Measurements from ENCODE around the gene ORC6.
"Not testable (repeated sequence)": the region's sequence is repeated elsewhere in the genome, so short reads cannot be mapped to it uniquely, and the experiment has no call there.

ORC6 gene, protein sequence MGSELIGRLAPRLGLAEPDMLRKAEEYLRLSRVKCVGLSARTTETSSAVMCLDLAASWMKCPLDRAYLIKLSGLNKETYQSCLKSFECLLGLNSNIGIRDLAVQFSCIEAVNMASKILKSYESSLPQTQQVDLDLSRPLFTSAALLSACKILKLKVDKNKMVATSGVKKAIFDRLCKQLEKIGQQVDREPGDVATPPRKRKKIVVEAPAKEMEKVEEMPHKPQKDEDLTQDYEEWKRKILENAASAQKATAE

DNA sequence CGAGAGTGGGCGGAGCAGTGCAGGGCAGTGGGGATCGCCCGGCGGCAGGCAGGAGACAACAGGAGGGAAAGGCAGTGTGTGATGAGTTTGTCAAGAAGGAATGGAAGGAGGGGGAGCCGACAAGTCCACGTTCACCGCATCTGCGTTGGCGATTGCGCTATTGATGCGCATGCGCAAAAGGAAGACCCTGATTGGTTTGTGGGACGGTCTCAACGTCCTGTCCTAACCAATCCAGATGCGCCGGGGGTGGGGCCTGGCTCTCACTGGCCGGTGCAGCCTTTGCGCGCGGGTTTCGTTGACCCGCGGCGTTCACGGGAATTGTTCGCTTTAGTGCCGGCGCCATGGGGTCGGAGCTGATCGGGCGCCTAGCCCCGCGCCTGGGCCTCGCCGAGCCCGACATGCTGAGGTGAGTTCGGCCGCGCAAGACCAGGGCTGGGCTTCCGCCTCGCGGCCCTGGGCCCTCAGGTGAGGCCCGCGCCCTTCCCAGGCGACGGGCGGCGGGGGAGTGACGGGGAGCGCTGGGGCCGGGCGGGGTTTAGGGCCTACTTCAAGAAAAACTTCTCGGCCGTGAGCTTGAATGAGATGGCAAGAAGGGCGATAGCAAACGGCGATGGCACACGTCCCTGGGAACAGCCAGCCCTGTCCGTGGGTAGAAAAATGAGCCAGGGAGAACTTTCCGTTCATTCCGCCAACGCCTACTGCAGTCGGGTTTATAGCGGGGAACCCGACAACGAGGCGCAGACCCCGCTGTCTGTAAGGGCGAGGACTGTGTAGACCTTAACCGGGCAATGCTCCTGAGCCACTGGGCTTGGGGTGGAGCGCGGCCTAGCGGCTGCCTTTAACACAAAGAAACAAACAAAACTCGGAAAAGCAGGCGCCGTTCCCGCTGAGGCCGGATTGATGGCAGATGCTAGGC lies at the start of gene ORC6:
TSS of gene ORC6 (plus strand) at position 295 of the 916 bp plus-strand sequence. CDS start at position 342, 47 bp downstream.
- DNase-seq, result peak; percentile 97

DNA sequence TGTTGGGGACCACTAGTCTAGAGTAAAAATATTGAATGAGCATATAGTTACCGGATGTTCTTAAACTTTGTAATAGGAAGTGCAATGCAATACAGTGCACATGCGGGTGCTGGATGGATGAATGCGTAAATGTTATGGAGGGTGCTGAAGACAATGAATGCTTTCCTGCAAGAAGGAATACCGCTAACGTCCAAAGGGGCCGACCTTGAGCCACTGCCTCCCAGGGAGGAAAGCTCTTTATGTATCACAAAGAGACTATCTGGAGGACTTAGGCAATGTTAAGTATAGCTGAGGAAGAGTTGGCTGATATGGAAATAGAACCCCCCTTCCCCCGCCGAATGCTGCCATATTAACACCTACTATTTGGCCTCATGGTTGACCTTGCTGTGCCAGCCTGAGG lies 40.8 kb upstream of the ORC6 start:
- DNase-seq, result no peak

DNA sequence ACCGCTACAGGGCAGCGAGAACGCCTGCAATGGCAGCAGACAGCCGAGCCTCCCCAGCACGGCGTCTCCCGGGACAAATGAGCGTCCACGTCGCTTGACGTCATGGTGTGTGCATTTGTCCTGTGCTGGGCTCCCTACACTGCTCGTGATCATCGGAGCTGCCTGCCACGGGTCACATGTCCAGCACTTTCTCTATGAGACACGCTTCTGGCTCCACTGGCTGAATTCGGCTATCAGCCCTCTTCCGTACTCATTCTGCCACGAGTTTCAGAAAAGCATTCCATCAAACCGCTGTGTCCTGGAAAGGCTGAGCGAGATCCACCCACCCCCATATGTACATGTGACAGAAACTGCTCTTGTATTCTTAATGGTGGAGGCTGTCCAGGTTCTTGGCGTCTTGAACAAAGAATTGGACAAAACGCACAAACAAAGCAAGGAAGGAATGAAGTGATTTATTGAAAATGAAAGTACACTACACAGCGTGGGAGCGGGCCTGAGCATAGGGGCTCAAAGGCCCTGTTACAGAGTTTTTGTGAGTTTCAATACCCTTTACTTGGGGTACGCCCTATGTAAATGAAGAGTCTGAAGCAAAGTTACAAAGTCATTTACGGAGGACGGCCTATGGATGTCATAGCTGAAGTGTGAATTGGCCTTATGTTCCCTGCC lies 39.7 kb upstream of the ORC6 start:
- no peak for DNase-seq

DNA sequence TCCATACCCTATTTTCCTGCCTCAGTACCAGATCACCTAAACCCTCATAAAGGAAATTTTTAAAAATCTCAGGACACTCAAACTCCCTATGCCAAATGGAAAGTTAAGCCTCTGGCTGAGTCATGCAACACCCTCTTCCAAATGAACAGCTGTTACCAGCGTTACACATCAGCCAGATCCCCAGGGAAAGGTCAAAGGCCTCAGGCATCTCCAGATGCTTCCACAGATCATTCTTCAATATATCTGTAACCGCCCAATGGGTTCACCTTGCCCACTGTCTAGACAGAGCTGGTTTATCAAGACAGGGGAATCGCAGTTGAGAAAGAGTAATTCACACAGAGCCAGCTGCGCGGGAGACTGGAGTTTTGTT lies 39.2 kb upstream of the ORC6 start:
- DNase-seq, result peak; percentile 33

DNA sequence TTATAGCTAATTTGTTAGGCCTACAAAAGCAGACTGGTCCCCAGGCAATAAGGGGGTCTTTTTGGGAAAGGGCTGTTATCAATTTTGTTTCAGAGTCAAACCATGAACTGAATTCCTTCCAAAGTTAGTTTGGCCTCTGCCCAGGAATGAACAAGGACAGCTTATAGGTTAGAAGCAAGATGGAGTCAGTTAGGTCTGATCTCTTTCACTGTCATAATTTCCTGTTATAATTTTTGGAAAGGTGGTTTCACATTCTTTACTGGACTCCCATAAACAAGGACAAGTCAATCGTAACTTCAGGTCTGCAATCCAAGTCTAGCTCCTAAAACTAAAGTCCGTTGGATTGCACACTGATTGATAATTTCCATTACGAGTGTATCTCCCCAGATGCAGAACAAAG lies 38.2 kb upstream of the ORC6 start:
- DNase-seq, result no peak

DNA sequence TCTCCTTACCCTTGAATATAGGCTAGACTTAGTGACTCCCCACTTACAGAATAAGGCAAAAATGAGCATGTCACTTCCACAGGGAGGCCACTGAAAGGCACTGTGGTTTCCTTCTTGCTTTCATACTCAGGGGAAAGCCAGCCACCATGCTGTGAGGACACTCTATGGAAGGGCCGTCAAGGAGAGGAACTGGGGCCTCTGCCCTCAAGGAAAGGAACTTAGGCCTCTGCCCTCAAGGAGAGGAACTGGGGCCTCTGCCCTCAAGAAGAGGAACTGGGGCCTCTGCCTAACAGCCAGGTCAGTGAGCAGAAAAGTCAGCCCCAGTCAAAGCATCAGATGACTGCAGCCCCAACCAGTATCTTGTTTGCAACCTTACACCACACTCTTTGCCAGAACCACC lies 30.5 kb upstream of the ORC6 start:
- no peak for DNase-seq

DNA sequence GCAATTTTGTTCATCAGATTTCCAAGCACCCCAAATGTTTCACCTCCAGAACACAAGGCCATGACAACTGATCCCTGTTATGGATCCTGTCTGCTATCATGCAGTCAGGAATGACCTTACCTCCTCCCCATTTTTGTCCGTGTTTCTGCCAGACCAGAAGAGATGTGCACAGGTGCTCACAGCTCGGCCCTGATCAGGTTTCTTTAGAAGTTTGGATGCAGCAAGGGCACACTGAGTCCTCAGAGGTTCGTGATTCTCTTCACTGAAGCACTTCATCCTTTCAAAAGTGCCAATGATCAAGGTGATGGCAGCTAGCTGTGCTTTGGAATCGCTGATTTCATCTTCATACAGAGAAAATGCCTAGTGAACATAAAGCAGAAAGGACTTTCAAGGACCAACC lies 27.3 kb upstream of the ORC6 start:
- no peak for DNase-seq

DNA sequence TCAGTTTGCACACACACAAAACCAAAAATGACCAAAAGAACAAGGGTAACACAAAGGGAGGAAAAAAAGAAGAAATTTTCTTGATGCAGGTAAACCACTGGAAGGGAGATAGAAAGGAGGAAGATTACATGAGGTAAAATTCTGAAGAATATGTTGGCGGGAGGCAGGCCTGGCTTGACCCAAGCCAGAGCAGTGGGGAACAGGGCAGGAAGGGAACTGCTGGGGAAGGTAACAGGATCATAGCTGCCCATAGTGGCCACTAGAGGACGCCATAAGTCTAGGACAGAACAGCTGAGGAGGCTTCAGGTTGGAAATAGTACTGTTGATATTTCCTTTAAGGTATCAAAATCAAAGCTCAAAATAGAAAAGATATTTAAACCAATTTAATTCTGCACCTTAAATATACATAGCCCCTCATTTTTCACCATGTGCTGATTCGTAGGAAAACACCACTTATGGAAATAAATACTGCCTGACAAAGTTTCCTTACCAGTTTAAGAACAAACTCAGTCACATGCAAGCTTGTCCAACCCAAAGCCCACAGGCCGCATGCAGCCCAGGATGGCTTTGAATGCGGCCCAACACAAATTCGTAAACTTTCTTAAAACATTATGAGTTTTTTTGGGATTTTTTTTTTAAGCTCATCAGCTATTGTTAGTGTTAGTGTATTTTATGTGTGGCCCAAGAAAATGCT lies 16.0 kb upstream of the ORC6 start:
- peak; percentile 63 for DNase-seq

DNA sequence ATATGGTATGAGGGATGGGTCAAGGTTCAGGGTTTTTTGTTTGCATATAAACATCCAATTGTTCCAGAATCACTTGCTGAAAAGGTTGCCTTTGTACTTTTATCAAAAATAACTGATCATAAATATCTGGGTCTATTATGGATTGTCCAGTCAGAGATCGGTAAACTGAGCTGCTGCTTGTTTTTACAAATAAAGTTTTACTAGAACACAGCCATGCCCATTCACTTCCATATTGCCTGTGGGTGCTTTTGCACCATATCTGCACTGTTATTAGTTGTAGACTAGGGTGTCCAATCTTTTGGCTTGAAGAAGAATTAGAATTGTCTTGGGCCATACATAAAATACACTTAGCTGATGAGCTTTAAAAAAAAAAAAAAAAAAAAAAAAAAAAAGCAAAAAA lies 11.5 kb upstream of the ORC6 start:
- not testable (repeated sequence) for DNase-seq

DNA sequence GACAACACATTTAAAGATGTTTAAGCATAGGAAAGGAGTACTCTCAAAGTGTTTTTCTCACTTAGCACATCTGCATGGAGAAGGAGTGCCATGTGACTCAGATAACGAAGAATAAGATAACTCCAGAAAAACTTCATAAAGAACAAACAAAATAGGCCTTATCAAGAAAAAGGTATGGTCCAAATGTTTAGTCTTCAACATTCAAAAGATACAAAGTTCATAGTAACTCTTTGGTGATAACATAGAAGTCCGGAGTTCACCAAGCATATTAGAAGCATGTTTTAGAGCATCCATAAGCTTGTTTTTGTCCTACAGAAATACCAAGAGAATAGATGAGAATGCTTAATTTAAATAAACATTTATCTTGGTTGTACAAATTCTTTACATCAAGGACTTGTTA lies 7.6 kb upstream of the ORC6 start:
- DNase-seq, result not testable (repeated sequence)

DNA sequence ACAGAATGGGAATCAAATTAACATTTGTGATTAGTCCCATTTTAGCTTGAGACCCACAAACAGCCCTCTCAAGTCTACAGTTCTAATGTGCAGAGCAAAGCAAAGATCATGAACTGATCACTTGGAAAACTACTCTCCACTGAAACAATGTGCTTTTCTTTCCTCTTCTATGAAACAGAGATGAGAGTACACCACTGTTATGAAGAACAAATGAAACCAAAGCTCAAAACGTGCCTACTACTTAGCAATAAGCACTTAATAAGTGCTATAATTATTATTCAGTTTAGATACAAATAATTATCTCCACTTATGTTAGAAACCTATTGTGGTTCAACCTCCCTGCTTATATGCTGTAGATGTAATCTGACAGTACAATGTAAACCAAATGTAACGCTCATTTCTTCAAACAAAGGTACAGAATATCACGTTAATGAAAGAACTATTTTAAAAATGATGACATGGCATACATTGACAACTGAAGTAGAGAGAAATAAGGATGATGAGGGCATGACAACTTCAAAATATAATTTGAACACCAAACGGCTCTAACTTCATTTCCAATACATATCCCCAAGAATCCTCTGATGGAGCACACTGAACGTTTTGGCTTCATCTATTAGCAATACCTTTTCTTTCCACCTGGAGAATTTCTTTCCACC lies 2.5 kb upstream of the ORC6 start:
- DNase-seq, result no peak

DNA sequence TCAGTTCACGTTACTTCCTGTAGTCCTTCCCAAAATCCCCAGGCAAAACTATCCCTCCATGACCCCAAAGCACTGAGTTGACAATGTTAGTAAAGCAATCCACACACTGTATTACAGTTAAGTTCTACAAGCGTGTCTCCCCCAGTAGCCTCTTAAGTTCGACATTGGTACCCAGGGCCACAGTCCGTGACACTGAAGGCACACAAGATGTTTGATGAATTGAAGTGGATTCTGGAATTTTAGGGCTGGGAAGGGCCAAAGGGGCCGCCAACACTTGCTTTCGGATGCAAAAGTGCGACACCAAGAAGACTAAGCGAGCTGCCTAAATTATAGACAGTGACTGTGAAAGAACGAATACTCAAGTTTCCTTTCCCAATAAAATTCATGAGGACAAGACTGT lies 2.0 kb upstream of the ORC6 start:
- DNase-seq, result peak; percentile 3

DNA sequence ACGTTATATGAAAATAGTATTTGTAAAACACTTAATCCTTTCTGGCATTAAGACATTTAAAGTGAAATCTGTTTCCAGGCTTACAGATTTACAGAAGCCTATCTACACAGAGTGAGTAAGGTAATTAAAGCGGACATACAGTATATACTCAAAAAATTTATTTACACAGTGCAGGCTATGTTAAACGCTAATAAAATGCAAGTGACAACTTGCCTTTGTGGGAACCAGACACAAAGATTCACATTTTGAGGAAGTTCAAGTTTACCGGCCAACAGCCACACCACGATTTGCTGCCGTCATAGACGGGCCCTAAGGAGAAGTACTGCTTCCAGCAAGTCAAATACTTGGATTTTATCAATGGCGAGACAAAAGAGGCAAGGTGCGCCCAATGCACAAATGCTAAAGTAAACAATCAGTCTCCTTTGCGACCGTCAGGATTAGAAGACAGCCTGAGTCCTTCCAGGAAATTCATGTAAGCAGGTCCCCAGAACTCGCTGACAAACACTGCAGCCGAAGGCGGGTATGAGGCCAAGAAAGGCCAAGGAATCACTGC lies 1.3 kb upstream of the ORC6 start:
- no peak for DNase-seq

DNA sequence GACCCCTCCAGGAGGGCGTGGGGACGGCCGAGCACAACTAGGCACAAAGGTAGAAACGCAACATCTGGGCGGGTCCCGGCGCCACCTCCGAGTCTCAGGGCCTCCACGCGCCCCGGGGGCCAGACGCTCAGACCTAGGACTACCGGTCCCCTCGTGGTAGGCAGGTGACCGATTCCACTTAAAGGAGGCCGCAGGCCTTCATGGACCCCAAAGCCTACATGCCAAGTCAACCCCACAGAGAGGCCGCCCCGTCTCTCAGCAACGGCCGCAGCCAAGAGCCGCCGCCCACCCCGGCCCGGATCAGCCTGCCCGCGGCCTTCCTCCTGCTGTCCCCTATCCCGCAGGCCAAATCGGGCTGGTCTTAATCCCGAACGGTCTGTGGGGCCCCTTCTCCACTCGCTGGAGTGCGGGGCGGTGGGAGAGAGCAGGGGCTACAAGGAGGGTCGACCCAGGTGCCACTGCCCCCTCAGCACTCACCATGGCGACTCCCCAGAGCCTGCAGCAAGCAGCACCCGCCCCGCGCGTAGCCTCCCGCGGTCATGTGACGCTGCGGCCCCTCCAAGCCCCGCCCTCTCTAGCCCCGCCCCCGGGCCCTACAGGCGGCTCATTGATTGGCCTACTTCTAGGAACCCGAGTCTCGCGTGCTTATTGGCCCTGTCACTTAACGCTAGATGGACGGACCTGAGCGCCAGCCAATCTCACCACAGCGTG lies 650 bp upstream of the ORC6 start, which contains the start of gene VPS35:
TSS of gene VPS35 (minus strand) at position 525 of the 711 bp plus-strand sequence. CDS start at position 480, 45 bp downstream.
- peak; percentile 99 for DNase-seq

DNA sequence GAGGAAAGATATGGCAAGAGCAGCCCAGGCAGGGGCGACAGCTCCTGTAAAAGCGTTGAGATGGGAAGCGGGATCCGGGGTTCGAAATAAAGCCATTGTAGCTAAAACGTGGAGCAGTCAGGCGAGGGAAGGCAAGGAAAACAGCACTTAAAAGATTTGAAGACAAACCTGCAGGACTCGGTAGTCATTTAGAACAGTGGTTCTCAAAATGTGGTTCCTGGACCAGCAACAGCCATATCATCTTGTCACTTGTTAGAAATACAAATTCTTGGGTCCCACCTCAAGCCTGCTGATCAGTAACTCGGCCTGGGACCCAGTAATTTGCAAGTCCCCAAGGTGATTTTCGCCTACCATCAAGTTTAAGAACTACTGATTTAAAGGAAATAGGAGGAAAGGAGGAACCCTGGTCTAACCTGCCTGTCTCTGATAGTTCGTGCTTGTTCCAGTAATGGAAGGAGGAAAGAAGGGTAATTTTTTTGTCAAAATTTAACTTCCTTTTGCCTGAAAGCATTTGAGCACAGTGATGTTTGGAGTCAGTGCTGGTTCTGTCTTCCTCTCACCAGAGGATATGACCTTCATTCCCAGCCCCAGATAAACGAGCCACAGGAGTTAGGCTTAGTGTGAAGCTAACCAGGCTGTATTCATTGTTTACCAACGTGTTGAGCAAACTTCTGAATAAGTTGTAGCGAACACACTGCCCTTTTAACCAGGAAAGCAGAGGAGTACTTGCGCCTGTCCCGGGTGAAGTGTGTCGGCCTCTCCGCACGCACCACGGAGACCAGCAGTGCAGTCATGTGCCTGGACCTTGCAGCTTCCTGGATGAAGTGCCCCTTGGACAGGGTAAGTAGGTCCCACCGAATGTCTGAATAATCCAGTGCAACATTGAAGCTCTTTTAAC lies 1.1 kb downstream of the ORC6 start:
- DNase-seq, result peak; percentile 23

DNA sequence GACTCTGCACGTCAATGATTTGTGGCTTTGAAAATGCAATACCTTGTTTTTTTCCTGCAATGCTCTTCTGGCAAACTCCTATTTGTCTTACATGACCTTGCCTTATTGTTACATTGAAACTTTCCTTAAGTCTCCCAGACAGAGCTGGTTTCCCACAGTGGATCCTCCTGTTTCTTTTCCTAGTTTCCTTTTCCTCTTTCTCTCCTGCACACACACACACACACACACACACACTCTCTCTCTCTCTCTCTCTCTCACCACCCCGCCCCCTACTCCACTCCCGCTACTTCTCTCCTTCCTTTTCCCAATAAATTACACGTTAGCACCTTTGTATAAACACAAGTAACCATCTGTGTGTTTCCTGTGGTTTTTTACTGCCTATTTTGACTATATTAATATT lies 2.3 kb downstream of the ORC6 start:
- no peak for DNase-seq

DNA sequence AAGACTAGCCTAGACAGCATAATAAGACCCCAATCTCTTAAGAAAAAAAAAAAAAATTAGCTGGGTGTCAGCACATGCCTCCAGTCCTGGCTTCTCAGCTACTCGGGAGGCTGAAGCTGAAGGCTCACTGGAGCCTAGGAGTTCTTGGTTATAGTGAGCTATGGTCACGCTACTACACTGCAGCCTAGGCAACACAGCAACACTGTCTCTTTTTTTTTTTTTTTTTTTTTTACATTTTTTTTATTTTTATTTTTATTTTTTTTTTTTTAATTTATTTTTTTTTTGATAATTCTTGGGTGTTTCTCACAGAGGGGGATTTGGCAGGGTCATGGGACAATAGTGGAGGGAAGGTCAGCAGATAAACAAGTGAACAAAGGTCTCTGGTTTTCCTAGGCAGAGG lies 4.1 kb downstream of the ORC6 start:
- DNase-seq, result no peak

DNA sequence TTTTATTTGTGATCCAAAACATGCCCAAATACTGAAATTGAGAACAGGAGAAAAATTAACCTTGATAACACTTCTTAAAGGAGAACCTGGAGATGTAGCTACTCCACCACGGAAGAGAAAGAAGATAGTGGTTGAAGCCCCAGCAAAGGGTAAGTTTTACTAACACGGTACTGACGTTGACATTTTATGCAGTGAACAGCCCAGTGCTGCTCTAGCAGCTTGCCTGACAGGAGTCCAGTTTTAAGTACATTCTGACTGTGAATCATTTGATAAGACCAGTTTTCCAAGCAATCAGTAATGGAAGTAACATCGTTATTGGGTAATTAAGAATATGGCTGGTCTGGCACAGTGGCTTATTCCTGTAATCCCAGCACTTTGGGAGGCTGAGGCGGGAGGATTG lies 6.5 kb downstream of the ORC6 start:
- no peak for DNase-seq

DNA sequence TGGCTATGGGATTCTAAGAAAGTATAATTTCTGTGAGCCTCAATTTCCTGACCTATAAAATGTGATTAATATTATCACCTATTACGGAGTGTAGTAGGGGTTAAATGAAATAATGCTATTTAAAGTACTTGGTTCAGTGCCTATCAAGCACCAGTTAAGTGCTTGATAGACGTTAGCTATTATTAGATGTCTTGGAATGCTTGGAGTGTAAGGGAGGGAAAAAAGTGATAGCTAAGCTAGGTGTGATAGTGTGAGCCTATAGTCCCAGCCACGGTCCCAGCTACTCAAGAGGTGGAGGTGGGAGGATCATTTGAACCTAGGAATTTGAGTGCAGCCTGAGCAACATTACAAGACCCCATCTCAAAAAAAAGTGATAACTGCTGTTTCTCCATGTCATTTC lies 7.5 kb downstream of the ORC6 start:
- no peak for DNase-seq

DNA sequence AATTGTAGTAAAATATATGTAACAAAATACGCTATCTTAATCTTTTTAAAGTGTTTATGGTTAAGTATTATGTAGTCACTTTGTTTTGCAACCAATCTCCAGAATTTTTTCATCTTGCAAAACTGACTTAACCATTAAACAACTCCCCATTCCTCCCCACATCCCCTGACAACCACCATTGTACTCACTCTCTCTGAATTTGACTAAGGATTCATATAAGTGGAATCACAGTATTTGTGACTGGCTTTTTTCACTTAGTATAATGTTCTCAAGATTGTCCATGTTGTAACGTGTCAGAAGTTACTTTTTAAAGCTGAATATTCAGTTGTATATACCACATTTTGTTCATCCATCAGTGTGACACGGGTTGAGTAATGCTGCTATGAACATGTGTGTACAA lies 10.6 kb downstream of the ORC6 start:
- DNase-seq, result no peak
